HPDE6-E6E7 (cell line): ENCODE results near the gene APLP1.
"Not testable (repeated sequence)": the region's sequence is repeated elsewhere in the genome, so short reads cannot be mapped to it uniquely, and the experiment has no call there.

Source experiments
- DNase-seq: peaks from one replicate; pipeline ENCODE4 v3.0.0; 2011; ENCODE audit warnings: missing footprints; ENCODE audit errors: extremely low spot score

The APLP1 gene

DNA sequence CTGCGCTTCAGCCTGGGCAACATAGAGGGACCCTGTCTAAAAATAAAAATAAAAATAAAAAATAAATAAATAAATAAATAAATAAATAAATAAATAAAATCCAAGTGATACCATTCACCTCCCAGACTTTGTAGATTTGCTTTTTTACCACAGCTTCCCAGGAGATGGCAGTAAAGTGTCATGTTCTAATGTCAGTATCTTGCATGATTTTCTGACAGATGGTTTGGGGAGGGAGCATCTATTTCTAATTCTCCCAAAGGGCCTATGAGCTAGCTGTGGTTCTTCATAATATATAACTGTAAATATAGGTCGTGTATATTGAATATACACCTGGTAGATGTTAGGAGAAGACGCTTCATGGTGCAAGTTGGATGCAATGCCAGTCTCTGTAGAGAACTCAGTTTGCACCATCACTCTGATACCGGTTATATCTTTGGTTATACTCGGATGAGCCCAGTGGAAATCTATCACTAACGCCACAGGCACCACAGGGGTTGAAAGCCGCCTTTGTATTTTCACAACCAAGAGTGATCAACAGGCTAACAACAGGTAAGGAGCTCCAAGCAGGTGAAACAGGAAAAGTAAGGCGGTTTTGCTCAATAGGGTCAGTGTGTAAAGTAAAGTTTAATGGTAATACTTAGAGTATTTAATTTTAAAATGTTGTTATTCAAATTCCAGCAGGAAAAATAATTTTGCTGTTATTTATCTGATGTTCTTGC, 13.9 kb downstream of the APLP1 start:
- DNase-seq = peak; percentile 48

DNA sequence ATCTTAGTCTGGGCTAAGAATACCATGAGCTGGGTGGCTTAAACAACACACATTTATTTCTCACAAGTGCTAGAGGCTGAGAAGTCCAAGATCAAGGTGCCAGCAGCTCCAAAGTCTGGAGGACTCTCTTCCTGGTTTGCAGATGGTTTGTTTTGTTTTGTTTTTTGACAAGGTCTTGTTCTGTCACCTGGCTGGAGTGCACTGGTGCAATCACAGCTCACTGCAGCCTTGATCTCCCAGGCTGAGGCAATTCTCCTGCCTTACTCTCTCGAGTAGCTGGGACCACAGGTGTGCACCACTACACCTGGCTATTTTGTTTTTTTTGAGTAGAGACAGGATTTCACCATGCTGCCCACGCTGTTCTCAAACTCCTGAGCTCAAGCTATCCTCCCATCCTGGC, 15.5 kb downstream of the APLP1 start:
- no peak for DNase-seq

DNA sequence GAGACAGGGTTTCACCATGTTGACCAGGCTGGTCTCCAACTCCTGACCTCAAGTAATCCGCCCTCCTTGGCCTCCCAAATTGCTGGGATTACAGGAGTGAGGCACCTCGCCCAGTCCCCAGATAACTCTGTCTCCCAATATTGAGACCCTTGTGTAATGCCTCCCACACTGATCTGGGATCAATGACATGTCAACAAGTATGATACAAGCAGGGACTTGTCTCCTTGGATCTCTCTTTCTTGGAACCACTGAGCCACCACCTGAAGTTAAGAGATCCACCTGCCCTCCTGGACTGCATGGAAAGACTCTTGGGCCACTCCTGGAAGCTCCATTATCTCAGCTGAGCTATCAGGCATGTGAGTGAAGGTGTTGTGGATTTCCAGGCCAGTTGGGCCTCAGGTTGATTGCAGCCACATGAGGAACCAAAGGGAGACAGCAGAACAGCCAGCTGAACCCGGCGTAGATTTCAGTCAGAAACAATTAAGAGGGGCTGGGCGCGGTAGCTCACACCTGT, 16.9 kb downstream of the APLP1 start:
- DNase-seq = no peak

DNA sequence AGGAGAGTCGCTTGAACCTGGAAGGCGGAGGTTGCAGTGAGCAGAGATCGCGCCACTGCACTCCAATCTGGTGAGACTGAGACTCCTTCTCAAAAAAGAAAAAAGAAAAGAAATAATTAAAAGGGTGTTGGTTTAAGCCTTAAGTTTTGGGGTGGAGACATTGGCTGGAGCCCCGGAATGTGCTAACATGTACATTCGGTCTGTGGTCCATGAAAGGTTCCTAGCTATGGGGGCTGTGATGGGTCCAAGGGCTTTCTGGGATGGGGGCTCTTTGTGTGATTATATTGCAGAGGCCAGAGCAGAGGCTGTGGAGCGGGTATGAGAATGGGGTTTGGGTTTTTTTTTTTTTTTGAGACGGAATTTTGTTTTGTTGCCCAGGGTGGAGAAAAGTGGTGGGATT, 17.5 kb downstream of the APLP1 start:
- DNase-seq = no peak

DNA sequence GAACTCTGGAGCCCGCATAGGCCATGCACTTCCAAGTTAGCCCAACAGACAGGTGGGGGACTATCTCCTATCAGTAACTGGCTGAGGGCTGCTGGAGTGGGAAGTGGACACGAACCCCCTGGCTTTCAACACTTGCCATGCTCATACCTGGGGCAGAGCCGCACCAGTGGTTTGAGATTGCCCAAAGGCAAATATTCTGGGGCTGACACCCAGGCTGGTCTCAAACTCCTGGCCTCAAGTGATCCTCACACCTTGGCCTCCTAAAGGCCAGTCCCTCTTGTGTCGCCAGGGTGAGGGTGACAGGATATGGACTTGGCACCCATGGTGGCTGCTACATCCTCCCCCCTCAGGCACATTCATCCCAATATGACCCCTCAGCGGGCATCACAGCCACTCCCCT, 18.8 kb downstream of the APLP1 start:
- no peak for DNase-seq

DNA sequence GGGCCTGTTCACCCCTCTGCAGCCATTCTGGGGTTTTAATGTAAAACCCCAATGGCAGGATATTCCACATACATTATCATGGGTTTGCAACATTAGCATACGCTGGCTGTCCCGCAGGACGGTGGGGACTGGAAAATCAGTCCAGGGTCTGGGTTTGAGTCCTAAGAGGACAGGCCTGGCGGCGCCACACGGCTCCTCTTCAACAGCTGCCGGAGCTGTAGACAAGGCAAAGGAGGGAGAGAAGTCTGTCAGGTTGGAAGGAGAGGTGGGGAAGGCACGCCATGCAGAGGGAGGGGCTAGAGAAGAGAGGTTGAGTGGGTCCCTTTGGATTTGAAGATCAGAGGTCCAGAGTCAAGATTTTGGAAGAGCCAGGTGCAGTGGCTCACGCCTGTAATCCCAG, 20.0 kb downstream of the APLP1 start:
- DNase-seq = no peak

DNA sequence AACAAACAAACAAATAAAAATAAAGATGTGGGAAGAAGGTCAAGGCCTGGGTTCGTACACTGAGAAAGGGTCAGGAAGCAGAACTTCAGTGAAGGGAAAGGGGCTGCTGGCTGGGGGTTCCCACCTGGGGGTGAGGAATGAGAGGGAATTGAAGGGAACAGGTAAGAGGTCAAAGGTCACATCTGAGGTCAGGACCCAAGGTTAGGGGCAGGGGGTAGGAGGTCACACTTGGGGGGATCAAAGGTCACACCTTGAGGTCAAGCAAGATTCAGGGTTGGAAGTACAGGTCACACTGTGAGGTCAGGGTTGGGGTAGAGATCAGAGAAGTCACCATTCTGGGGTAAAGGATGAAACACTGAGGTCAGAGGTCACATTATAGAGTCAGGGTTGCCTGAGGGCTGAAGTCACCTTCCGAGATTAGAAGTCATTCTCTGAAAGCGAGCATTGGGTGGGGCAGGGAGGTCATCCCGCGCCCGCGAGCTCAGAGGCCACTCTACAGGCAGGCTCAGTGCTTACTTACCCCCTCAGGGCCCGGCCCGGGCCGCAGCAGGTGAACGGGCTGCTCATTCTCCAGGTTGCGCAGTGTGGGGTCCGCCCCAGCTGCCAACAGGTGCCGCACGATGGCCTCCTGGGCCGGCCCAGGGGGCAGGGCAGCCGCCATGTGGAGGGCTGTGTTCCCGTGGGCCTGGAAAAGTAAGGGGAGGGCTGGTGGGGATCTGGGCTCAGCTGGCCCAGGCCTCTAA, 21.2 kb downstream of the APLP1 start:
- no peak for DNase-seq

DNA sequence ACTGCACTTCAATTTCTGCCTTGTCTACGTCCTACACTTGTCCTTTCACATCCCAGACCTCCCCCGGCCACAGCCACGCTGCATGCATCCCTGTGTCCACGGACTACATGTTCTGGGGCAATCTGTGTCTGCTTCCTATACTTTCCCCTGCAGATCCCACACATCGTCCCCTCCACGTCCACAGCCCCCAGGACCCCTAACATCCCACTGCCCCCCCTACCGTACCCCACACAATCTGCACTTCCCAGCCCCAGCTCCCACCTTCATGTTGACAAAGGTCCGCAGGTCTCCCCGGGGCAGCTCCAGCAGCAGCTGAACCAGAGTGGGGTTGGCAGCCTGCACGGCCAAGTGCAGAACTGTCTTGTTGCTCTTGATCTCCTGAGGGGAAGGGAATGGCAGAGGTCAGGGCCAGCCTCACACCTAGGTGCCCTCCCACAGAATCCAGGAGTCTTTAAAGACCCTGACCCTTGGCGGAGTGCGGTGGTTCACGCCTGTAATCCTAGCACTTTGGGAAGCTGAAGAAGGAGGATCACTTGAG, 21.8 kb downstream of the APLP1 start:
- DNase-seq = no peak

DNA sequence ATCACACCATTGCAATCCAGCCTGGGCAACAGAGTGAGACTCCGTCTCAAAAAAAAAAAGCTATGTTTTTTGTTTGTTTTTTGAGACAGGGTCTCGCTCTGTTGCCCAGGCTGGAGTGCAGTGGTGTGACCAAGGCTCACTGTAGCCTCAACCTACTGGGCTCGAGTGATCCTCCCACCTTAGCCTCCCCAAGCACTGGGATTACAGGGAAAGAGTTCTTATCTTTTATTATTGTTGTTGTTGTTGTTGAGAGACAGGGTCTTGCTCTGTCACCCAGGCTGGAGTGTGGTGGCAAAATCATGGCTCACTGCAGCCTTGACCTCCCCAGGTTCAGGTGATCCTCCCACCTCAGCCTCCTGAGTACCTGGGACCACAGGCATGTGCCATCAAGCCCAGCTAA, 23.4 kb downstream of the APLP1 start:
- DNase-seq = not testable (repeated sequence)

DNA sequence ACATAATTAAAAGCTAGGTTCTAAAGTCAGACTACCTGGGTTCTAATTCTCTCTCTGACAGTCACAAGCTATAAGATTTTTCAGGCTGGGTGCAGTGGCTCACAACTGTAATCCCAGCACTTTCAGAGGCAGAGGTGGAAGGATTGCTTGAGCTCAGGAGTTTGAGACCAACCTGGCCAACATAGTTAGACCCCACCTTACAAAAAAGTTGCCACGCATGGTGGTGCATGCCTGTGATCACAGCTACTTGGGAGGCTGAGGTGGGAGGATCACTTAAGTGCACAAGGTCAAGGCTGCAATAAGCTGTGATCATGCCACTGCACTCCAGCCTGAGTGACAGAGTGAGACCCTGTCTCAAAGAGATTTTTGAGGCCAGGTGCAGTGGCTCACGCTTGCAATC, 26.0 kb downstream of the APLP1 start:
- DNase-seq = no peak

DNA sequence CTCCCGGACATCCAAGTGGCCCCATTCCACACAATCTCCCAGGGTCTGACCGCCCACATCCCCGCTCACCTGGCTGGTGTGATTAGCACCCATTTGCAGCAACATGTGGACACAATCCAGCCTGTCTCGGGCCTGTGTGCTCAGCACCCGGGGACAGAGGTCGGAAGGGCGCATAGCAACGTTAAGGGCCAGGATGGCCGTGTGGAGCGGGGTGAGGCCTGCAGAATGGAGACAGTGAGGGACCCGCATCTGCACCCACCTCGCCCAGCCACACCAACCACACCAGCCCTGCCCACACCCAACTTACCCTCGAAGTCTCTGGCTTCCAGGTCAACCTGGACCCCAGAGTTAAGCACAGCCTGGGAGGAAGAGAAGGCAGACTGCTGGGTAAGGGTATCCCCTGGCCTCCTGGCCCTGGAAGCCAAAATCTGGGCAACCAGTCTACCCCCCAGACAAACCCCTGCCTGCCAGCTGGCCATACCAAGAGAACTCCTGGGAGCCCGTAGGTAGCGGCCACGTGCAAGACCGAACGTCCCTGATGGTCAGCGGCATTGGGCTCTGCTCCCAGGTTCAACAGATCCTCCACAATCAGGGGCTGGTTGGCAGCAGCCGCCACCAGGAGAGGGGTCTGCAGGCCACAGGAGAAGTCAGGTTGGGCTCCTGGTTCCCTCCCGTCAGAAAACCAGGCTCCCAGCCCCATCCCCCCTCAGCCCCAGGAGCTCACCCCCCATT, 27.7 kb downstream of the APLP1 start:
- no peak for DNase-seq

DNA sequence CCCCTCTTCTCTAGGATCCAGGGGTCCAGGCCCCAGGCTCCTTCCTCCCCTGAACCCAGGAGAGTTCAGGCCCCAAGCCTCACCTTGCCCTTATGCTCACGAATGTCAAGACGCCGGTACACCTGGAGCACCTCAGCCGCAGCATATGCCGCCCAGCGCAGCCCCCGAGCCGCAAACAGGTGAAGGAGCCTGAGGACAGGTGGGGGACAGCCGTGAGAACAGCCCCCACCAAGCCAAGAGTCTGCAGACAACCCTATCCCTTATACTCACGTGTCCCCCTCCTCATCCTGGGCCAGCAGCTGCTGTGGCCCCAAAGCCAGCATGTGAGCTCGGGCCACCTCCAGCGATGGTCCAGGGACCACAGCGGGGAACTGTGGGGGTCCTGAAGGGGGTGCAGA, 28.3 kb downstream of the APLP1 start:
- no peak for DNase-seq

DNA sequence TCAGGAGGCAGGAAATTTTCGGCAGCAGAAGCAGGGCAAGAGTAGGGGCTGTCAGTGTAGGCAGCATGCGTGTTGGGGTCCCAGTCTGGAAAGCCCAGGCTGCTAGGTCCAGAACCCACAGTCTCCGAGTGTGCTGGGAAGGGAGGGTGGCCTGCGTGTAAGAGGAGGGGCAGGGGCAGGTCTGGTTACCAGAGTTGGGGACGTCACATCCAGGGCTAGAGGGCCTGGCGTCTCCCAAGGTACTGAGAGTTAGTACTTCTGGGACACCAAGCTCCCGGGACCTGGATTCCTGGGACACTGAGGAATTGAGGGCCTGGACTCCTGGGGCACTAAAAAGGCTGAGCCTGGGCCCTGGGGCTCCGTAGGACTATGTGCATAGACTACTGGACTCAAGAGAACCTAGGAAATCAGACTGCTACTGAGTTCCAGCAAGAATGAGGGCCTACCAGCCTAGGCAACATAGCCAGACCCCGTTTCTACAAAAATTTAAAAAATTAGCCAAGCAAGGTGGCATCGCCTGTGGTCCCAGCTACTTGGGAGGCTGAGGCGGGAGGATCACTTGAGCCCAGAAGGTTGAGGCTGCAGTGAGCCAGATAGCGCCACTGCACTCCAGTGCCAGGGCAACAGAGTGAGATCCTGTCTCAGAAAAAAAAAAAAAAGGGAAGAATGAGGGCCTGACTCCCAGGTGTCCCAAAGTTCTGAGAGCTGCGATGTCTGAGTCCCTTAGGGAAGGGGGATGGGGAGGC, 29.5 kb downstream of the APLP1 start:
- DNase-seq = no peak

DNA sequence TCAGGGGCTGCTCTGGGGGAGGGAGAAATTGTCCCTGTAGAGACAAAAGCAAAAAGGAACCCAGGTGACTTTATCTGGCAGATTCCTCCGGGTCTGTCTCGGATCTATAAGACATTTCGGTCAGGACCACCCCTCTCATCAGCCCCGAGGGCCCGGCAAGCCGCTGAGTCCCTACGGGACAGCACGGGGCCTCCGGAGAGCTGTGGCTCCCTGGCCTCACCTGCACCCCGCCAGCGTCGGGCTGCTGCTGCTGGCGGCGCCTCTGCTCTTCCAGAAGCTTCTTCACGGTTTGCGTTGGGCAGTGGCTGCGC, 30.1 kb downstream of the APLP1 start:
- DNase-seq = no peak

DNA sequence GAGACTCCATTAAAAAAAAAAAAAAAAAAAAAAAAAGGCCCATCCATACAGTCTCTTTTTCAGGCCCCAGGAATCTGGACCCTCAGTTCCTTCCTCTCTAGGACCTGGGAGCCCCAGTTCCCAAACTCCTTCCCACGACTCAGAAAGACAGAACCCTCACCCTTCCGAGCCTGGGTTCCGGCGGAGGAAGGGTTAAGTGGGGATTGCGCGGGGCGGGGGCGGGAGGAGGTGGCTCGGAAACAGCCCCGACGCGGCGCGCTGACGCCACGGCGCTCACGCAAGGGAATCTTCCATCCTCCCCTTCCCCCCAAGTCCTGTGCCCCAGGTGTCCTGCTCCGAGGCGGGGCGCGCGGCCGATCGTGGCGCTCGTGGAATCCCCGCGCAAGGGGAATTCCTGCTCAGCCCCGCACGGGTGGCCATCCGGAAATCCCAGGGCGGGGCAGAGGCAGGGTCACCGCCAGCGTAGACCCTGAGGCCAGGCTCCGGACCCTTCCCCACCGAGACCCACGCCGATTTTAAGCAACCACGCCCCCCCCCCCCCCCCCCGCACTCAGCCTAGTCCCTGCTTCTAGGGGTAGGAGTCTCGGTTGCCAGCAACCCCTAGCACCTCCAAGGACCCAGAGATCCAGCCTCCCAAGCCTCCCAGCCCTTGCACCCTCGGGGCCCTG, 31.3 kb downstream of the APLP1 start:
- DNase-seq = peak; percentile 76

DNA sequence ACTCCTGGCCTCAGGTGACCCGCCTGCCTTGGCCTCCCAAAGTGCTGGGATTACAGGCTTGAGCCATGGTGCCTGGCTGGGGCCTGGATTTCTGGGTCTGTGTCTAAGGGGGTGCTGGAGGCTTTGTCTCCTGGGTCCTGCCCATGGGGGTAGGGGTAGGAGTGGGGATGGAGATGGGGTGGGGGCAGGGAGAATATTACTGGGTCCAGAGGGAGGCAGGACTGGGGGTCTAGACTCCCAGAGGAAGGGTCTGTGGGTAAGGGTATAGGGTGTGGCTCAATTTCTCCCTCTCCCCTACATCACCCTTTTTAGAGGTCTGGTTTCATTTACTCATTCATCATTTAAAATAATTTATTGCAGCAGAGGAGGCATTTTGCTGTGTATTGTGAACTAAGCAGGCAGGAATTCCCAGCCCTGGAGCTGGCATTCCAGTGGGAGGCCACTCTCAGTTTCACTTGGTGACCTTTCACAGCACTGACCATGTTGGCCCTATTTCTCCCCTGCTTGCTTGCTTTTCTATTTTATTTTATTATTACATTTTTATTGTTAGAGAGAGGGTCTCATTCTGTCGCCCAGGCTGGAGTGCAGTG, 32.8 kb downstream of the APLP1 start:
- DNase-seq = no peak

DNA sequence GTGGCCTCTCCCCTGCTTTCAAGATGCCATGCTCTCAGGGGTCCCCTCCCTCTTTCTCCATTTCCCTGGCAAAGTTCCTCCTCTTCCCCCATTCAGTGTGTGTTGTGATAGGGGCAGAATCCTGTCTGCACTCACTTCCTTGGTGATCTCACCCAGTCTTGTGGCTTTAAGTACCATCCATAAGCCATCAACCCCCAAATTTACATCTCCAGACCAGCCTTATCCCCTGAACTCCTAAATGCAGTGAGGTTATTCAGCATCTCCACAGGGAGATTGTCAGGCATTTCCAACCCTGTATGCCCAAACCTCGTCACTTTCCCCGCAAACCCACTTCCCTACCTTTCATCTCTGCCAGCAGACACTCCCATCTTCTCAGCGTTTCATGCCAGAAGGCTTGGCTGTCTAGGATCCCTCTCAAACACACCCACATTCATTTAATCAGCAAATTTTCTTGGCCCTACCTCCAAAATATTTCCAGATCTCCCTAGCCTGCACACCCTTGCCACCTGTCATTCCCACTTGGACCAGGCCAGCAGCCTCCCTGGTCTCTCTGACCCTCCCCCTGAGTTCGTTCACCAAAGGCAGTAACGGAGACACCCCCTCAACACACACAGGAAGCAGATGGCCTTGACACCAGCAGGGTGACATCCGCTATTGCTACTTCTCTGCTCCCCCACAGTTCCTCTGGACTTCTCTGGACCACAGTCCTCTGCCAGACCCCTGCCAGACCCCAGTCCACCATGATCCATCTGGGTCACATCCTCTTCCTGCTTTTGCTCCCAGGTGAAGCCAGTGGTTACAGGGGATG, 33.7 kb downstream of the APLP1 start, which contains the start of gene HCST:
Gene HCST (plus strand): TSS at position 676 of the 808 bp plus-strand sequence. CDS start 65 bp downstream, at position 741.
- no peak for DNase-seq

DNA sequence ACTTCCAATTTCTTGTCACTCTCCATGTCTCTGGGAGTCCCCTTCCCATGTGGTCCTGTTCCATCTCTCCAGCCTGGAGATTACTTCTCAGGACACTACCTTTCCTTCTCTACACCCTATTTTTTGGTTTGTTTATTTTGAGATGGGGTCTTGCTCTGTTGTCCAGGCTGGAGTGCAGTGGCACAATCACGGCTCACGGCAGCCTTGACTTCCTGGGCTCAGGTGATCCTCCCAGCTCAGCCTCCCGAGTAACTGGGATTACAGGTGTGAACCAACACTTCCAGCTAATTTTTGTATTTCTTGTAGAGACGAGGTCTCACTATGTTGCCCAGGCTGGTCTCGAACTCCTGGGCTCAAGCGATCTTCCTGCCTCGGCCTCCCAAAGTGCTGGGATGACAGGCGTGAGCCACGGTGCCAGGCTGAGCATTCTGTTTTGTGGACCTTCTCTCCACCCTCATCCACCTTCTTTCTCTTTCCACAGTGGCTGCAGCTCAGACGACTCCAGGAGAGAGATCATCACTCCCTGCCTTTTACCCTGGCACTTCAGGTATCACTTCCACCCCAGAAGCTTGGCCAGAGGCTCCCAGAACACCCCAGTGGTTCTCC, 34.6 kb downstream of the APLP1 start:
- no peak for DNase-seq

DNA sequence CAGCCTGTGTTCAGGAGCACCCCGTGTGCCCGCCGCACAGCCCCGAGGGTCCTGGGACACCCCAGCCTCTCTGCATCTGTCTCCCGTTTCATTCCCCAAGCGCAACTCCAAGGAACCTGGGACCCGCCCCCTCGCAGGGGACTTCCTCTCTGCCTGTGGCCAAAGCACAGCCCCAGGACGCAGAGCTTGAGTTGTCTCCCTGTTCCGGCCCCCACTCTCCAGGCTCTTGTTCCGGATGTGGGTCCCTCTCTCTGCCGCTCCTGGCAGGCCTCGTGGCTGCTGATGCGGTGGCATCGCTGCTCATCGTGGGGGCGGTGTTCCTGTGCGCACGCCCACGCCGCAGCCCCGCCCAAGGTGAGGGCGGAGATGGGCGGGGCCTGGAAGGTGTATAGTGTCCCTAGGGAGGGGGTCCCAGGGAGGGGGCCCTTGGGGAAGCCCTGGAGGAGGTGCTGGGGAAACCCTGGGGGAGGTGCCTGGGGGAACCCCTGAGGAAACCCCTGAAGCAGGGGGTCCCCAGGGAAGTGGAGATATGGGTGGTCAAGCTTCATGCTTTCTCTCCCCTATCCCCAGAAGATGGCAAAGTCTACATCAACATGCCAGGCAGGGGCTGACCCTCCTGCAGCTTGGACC, 35.3 kb downstream of the APLP1 start:
- DNase-seq = peak; percentile 43
